ENCODE results near the gene HNF1A.
"Not testable (repeated sequence)": the region's sequence is repeated elsewhere in the genome, so short reads cannot be mapped to it uniquely, and the experiment has no call there.

HNF1A gene

GRCh38 chr12:120978296-120979219 is at the start of gene HNF1A:
TSS of gene HNF1A (plus strand) at chr12:120978543. CDS start at chr12:120978769, 226 bp downstream.
- in situ Hi-C loops (cut with HindIII; ENCODE audit: low sequenced_read_pairs) = no loop called here

DNA sequence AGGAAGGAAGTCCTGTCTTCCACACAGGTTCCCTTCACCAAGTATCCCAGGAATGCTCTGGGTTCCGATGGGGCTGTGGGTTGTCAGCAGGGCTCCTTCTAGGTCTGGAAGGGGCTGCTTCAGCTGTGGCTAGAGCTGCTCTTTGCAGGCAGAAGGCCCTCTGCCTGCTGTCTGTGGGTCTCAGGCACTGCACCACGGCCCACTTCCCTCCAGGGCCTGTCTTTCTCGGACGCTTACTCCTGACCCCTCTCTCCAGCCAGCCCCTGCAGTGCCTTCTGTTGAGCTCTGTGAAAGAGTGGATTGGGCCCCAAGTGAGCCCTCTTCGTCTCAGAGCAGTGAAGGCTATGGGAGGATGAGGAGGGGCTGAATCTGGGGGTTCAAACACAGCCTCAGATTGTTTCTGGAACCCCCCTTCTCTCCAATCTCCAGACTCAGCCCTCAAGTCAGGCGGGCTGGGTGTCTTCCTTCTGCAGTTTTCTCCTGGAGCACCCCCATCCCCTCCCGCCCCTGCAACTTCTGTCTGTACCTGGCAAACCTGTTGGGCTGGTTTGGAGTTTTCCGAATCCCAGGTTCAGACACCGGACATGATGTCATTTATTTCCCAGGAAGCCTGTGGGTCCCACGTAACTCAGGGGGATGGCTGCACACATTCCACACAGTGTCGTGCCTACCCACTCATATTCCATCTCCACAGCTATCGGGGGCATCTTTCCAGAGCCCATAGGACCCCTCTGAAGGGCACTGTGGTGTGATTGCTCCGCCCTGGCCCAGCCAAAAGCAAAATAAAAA is 49.3 kb upstream of the HNF1A start:
- in situ Hi-C loops (cut with HindIII; ENCODE audit: low sequenced_read_pairs) = no loop called here

DNA sequence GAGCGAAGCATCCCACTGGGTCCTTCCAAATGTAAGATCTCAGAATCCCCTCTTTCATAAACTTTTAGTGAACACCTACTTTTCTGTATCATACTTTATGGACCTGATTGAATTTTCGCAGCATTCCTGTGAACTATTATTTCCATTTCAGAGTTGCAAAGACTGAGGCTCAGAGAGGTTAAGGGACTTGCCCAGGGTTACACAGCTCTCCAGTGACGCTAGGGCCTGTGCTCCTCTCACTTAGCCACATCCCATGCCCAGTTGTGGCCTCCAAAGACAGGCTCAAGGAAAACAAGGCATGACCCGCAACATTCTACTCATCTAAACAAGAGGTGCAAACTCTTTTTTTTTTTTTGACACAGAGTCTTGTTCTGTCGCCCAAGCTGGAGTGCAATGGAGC is 48.3 kb upstream of the HNF1A start:
- in situ Hi-C loops (cut with HindIII; ENCODE audit: low sequenced_read_pairs) = loop anchor here (5.0 kb wide), 2 partner anchors 72 to 83 kb away; no protein-coding TSS in a partner anchor

- in situ Hi-C loops (cut with HindIII; ENCODE audit: low sequenced_read_pairs) = loop anchor here (5.0 kb wide), 2 partner anchors 70 to 85 kb away; no protein-coding TSS in a partner anchor
Observed at GRCh38 chr12:120932058-120932457, 46.3 kb upstream of the HNF1A start.

DNA sequence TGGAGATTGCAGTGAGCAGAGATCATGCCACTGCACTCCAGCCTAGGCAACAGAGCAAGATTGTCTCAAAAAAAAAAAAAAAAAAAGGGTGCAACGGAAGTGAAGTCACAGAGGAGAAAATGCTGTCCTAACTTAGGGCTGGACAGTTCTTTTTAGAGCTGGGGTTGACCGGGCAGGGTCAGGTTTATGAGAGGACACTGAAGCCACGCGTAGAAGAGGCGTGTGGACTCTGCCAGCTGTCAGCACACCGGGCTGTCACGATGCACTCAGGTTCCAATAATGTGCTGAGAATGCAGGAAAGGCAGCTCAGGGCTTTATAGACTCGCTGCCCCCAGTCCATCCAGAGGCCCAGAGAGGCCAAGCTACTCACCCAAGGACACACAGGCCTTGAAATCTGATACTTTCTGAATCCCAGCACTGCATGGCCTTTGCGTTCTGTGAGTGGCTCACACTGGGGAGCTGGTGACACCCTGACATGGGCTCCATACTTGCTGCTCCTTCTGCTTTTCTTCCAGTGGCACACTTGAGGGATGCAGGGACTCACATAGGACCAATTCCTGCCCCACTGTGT is 45.3 kb upstream of the HNF1A start:
- in situ Hi-C loops (cut with HindIII; ENCODE audit: low sequenced_read_pairs) = loop anchor here (5.0 kb wide), 2 partner anchors 69 to 86 kb away; no protein-coding TSS in a partner anchor

GRCh38 chr12:120933786-120934185 is 44.6 kb upstream of the HNF1A start:
- in situ Hi-C loops (cut with HindIII; ENCODE audit: low sequenced_read_pairs) = loop anchor here (5.0 kb wide), 2 partner anchors 69 to 86 kb away; no protein-coding TSS in a partner anchor

DNA sequence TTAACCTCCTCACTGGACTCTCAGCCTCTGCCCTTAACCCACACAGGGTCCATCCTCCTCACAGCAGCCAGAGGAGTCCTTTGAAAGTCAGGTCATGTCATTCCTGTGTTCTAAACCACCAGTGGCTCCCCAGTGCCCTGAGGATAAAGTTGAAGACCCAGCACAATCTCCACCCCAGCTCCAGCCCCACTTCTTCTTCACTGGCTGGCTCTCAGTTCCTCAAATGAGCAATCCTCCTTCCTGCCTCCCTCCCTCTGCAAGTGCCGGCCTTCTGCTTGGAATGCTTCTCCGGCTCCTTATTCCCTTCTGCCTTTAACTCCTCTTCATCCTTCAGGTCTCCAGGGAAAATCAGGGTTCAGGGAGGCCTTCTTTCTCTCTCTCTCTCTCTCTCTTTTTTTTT is 42.1 kb upstream of the HNF1A start:
- in situ Hi-C loops (cut with HindIII; ENCODE audit: low sequenced_read_pairs) = no loop called here

GRCh38 chr12:120938496-120938895 is 39.8 kb upstream of the HNF1A start:
- in situ Hi-C loops (cut with HindIII; ENCODE audit: low sequenced_read_pairs) = no loop called here

GRCh38 chr12:120939523-120939922 is 38.8 kb upstream of the HNF1A start:
- in situ Hi-C loops (cut with HindIII; ENCODE audit: low sequenced_read_pairs) = no loop called here

DNA sequence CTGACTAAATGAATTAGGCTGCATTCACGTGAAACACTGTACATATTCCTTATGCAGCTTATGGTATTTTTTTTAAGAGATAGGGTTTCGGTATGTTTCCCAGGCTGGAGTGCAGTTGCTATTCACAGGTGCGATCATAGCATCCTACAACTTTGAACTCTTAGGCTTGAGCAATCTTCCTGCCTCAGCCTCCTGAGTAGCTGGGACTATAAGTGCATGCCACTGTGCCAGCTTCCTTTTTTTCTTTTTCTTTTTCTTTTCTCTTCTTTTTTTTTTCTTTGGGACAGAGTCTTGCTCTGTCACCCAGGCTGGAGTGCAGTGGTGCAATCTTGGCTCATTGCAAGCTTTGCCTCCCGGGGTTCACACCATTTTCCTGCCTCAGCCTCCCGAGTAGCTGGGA is 38.3 kb upstream of the HNF1A start:
- in situ Hi-C loops (cut with HindIII; ENCODE audit: low sequenced_read_pairs) = no loop called here

GRCh38 chr12:120940799-120941198 is 37.5 kb upstream of the HNF1A start:
- in situ Hi-C loops (cut with HindIII; ENCODE audit: low sequenced_read_pairs) = no loop called here

- in situ Hi-C loops (cut with HindIII; ENCODE audit: low sequenced_read_pairs) = no loop called here
Observed at GRCh38 chr12:120941412-120941811, 36.9 kb upstream of the HNF1A start.

GRCh38 chr12:120941846-120942405 is 36.4 kb upstream of the HNF1A start:
- in situ Hi-C loops (cut with HindIII; ENCODE audit: low sequenced_read_pairs) = no loop called here

DNA sequence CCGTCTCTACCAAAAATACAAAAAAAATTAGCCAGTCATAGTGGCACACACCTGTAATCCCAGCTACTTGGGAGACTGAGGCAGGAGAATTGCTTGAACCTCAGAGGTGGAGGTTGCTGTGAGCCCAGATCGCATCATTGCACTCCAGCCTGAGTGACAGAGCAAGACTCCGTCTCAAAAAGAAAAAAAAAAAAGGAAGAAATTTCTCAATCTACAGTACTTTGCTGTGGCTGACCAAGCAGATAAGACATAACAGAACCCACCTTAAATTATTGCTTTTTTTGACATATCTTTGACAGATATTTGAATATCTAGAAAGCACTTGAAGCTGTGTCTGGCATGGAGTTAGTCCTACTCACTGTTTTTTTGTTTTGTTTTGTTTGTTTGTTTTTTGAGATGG is 34.9 kb upstream of the HNF1A start:
- in situ Hi-C loops (cut with HindIII; ENCODE audit: low sequenced_read_pairs) = no loop called here

GRCh38 chr12:120944645-120945217 is 33.6 kb upstream of the HNF1A start:
- in situ Hi-C loops (cut with HindIII; ENCODE audit: low sequenced_read_pairs) = no loop called here

DNA sequence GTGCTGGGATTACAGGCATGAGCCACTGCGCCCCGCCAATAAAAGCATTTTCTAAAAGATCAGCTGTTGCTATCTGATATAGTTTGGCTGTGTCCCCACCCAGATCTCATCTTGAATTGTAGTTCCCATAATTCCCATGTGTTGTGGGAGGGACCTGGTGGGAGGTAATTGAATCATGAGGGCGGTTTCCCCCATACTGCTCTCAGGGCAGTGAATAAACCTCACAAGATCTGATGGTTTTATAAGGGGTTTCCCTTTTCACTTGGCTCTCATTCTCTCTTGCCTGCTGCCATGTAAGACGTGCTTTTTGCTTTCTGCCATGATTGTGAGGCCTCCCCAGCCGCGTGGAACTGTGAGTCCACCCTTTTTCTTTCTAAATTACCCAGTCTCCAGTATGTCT is 32.8 kb upstream of the HNF1A start:
- in situ Hi-C loops (cut with HindIII; ENCODE audit: low sequenced_read_pairs) = not testable (repeated sequence)

- in situ Hi-C loops (cut with HindIII; ENCODE audit: low sequenced_read_pairs) = not testable (repeated sequence)
Observed at GRCh38 chr12:120950260-120950799, 28.0 kb upstream of the HNF1A start.

DNA sequence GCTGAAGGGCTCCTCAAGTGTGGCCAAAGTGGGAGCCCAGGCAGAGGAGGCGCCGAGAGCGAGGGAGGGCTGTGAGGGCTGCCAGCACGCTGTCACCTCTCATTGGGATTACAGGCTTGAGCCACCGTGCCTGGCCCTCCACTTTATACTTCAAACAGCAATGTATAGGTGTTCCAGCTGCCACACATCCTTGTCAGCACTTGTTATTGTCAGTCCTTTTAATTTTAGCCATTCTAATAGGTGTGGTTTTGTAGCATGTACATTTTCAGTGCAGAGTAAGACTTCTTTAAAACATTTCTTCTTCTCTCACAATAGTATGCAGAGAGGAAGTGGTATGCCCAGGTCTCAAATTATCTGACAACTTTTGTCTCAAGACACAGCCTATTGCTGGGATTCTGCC is 27.5 kb upstream of the HNF1A start:
- in situ Hi-C loops (cut with HindIII; ENCODE audit: low sequenced_read_pairs) = no loop called here

GRCh38 chr12:120955232-120955631 is 23.1 kb upstream of the HNF1A start:
- in situ Hi-C loops (cut with HindIII; ENCODE audit: low sequenced_read_pairs) = no loop called here

- in situ Hi-C loops (cut with HindIII; ENCODE audit: low sequenced_read_pairs) = no loop called here
Observed at GRCh38 chr12:120956579-120957300, 21.6 kb upstream of the HNF1A start.
